Fibroblast of pulmonary artery (primary cell): ENCODE measurements around the gene RASL12.
A peak's percentile ranks its signal among the peaks of the same experiment; 100 is the strongest.

Experiments
- DNase-seq: peaks from one replicate; pipeline ENCODE4 v3.0.0-alpha.2; 2010; ENCODE audit warnings: low read depth
- H3K4me3 ChIP-seq: replicated peaks from 2 replicates; pipeline ENCODE4 v1.5.1; 2011; ENCODE audit warnings: low read depth, mild to moderate bottlenecking, control low read depth, low read length, moderate library complexity
- CTCF ChIP-seq: IDR thresholded peaks from 2 replicates; pipeline ENCODE4 v1.5.1; 2011; ENCODE audit warnings: mild to moderate bottlenecking, control low read depth, low read length, inconsistent platforms; ENCODE audit errors: missing control alignments

Gene RASL12

GRCh38 chr15:65067645-65068402, at the start of gene RASL12:
RASL12 (minus strand) TSS chr15:65067991; CDS start chr15:65067835, 156 bp downstream.
- no peak for DNase-seq
- peak within 1 kb of the TSS; percentile 42 for H3K4me3 ChIP-seq
- no peak for TF ChIP-seq CTCF

- H3K4me3 ChIP-seq, result no peak overlapping the region
- no peak for DNase-seq
- TF ChIP-seq CTCF, result no peak
These were observed 47.8 kb upstream of the RASL12 start for GRCh38 chr15:65115542-65115941.

- DNase-seq, result no peak
- TF ChIP-seq CTCF, result no peak
- H3K4me3 ChIP-seq, result no peak within 1 kb of the TSS
These were observed 47.3 kb upstream of the RASL12 start, which contains the start of gene UBAP1L for GRCh38 chr15:65115086-65115485. UBAP1L (minus strand) TSS chr15:65115200; CDS start chr15:65106215, 8,985 bp downstream.

- TF ChIP-seq CTCF, result no peak
- peak; percentile 83 for DNase-seq
- no peak overlapping the region for H3K4me3 ChIP-seq
These were observed 43.0 kb upstream of the RASL12 start for GRCh38 chr15:65110676-65111292.

GRCh38 chr15:65106011-65106590, 38.3 kb upstream of the RASL12 start:
- DNase-seq, result no peak
- H3K4me3 ChIP-seq, result no peak overlapping the region
- TF ChIP-seq CTCF, result no peak

GRCh38 chr15:65105038-65105437, 37.2 kb upstream of the RASL12 start:
- DNase-seq, result no peak
- H3K4me3 ChIP-seq, result no peak overlapping the region
- TF ChIP-seq CTCF, result no peak
